OCI-LY7 (cell line): ENCODE data around the gene TYMP.

Experiments used
- CTCF ChIP-seq: fragments of 200-600 bp; sonication (generic); conservative IDR thresholded peaks from 2 replicates; pipeline ENCODE4 v1.5.1; 2014; ENCODE audit warnings: mild to moderate bottlenecking, antibody characterized with exemption, low read length, moderate library complexity, mixed read lengths
- EZH2phosphoT487 ChIP-seq: fragments of 200-600 bp; sonication (generic); IDR thresholded peaks from 2 replicates; pipeline ENCODE4 v1.6.1; 2018; ENCODE audit warnings: low read depth, borderline replicate concordance, mild to moderate bottlenecking, mixed run types, antibody characterized with exemption, low read length, moderate library complexity, mixed read lengths

GRCh38 chr22:50575426-50575941, 45.7 kb upstream of the TYMP start:
- TF ChIP-seq CTCF, result no peak
- no peak for TF ChIP-seq EZH2phosphoT487
